T-helper 22 cell (primary cell): ENCODE measurements around the gene SPINK9.
"Not testable (repeated sequence)": the region's sequence is repeated elsewhere in the genome, so short reads cannot be mapped to it uniquely, and the experiment has no call there.

Source experiments
- DNase-seq: peaks from one replicate; pipeline ENCODE4 v3.0.0-alpha.2; 2020; ENCODE audit warnings: low read depth

Gene SPINK9

GRCh38 chr5:148335259-148335658, at the start of gene SPINK9:
Gene SPINK9, plus strand, starts transcription at chr5:148335559. Its CDS starts 55 bp downstream, at chr5:148335614.
- no peak for DNase-seq

- DNase-seq, result no peak
Measured at GRCh38 chr5:148290271-148291195, 44.8 kb upstream of the SPINK9 start.

- DNase-seq, result no peak
Measured at GRCh38 chr5:148297731-148298130, 37.6 kb upstream of the SPINK9 start.

- no peak for DNase-seq
Measured at GRCh38 chr5:148306446-148306845, 28.9 kb upstream of the SPINK9 start.

GRCh38 chr5:148309019-148309418, 26.3 kb upstream of the SPINK9 start:
- no peak for DNase-seq

GRCh38 chr5:148309746-148310145, 25.6 kb upstream of the SPINK9 start:
- no peak for DNase-seq

- no peak for DNase-seq
Measured at GRCh38 chr5:148311484-148311883, 23.9 kb upstream of the SPINK9 start.

- DNase-seq, result no peak
Measured at GRCh38 chr5:148312153-148312552, 23.2 kb upstream of the SPINK9 start, which contains the start of gene SPINK7. Gene SPINK7, plus strand, starts transcription at chr5:148312423. Its CDS starts 61 bp downstream, at chr5:148312484.

- DNase-seq, result no peak
Measured at GRCh38 chr5:148314187-148314586, 21.2 kb upstream of the SPINK9 start.

GRCh38 chr5:148314731-148315130, 20.6 kb upstream of the SPINK9 start:
- no peak for DNase-seq

- not testable (repeated sequence) for DNase-seq
Measured at GRCh38 chr5:148320011-148320963, 15.1 kb upstream of the SPINK9 start.

GRCh38 chr5:148333262-148333849, 2.0 kb upstream of the SPINK9 start:
- no peak for DNase-seq

- DNase-seq, result no peak
Measured at GRCh38 chr5:148336704-148337435, 1.5 kb downstream of the SPINK9 start.

- DNase-seq, result no peak
Measured at GRCh38 chr5:148342371-148343045, 7.1 kb downstream of the SPINK9 start.

GRCh38 chr5:148343046-148343407, 7.7 kb downstream of the SPINK9 start:
- no peak for DNase-seq

- DNase-seq, result no peak
Measured at GRCh38 chr5:148343603-148344487, 8.5 kb downstream of the SPINK9 start.

- DNase-seq, result no peak
Measured at GRCh38 chr5:148347706-148348105, 12.3 kb downstream of the SPINK9 start.

- no peak for DNase-seq
Measured at GRCh38 chr5:148352696-148353095, 17.3 kb downstream of the SPINK9 start.

- no peak for DNase-seq
Measured at GRCh38 chr5:148353634-148354033, 18.3 kb downstream of the SPINK9 start.

GRCh38 chr5:148364343-148364742, 29.0 kb downstream of the SPINK9 start:
- DNase-seq, result no peak
